H1 (cell line): ENCODE data around the gene FAF2. TPM values are rescaled to one million over a fixed set of nuclear protein-coding genes. Genes with fewer than 3 reads are reported as not detected.

ENCODE experiments used
- ATF2 ChIP-seq: IDR thresholded peaks from 2 replicates; pipeline ENCODE4 v1.6.1; 2012; ENCODE audit warnings: low read length, inconsistent platforms
- CBX5 ChIP-seq: fragments of 300-800, 300-1000 bp; sonication (generic); IDR thresholded peaks from 2 replicates; pipeline ENCODE4 v1.7.1; 2016; ENCODE audit warnings: antibody characterized with exemption, low read length, low read depth
- CEBPB ChIP-seq: IDR thresholded peaks from 2 replicates; pipeline ENCODE4 v1.6.1; 2012; ENCODE audit warnings: low read depth, low read length
- CREB1 ChIP-seq: IDR thresholded peaks from 2 replicates; pipeline ENCODE4 v1.6.1; 2012; ENCODE audit warnings: inconsistent platforms
- RAD21 ChIP-seq, 2 experiments: IDR thresholded peaks in 1 of 2; conservative IDR thresholded peaks in 1 of 2; 2 replicates each; pipeline ENCODE4 v1.6.1; 2011; ENCODE audit warnings: low read depth in 2 of 2, low read length in 2 of 2, improper control_type of control experiment in 1 of 2, inconsistent platforms in 1 of 2, mild to moderate bottlenecking in 1 of 2, moderate library complexity in 1 of 2
- RBBP5 ChIP-seq: IDR thresholded peaks from 2 replicates; pipeline ENCODE4 v1.7.1; 2012; ENCODE audit warnings: low read depth, mild to moderate bottlenecking, inconsistent platforms, low read length, moderate library complexity, borderline replicate concordance
- SAP30 ChIP-seq: fragments of 300-600 bp; sonication (generic); IDR thresholded peaks from 2 replicates; pipeline ENCODE4 v1.7.1; 2012; ENCODE audit warnings: low read length, moderate library complexity, mild to moderate bottlenecking, inconsistent platforms; ENCODE audit not compliant: insufficient read depth, insufficient replicate concordance
- SIRT6 ChIP-seq: IDR thresholded peaks from one replicate; pipeline ENCODE4 v1.7.1; 2012; ENCODE audit warnings: low read length, inconsistent platforms
- SP1 ChIP-seq: IDR thresholded peaks from 2 replicates; pipeline ENCODE4 v1.6.1; 2011; ENCODE audit warnings: low read depth, low read length
- TAF7 ChIP-seq: optimal IDR thresholded peaks from 2 replicates; pipeline ENCODE3; 2011; ENCODE audit warnings: low read depth, mild to moderate bottlenecking, inconsistent platforms, low read length, moderate library complexity, borderline replicate concordance
- YY1 ChIP-seq: IDR thresholded peaks from 2 replicates; pipeline ENCODE4 v1.6.1; 2011; ENCODE audit warnings: low read depth, mild to moderate bottlenecking, low read length
- polyA plus RNA-seq, 7 experiments: library from polyadenylated mRNA; depleted of rRNA in 3 of 7; stranded (reverse) in 5 of 7; unstranded in 2 of 7; fragments of >200 nt in 5 of 7; fragments of 200-250 nt in 2 of 7; gene quantifications; 1 replicate in 5 of 7; 2 replicates in 1 of 7; 4 replicates in 1 of 7; pipeline versions ENCODE4 v1.2.1 to v1.2.3, GENCODE V29; 2011 to 2013; ENCODE audit warnings: missing spikeins in 2 of 7, mixed read lengths in 2 of 7
- total RNA-seq: library from RNA; stranded (reverse); fragmentation: NEBNext Ultra II Directional; extraction: Animal tissue kit (Norgen Biotek cat#: 25700); gene quantifications from 2 replicates; pipeline ENCODE4 v1.2.1, GENCODE V29; 2021

The FAF2 gene
- total and polyA plus RNA-seq, 2 of the 8 experiments (the other 6 are each of a cell fraction or from before 2014, with no cell fraction given), result 20.8 to 35.8 TPM

- TF ChIP-seq SAP30, result peak; percentile 42
- TF ChIP-seq YY1, result peak; percentile 79
- no peak for TF ChIP-seq SIRT6
- TF ChIP-seq RBBP5, result no peak
- no peak for TF ChIP-seq CBX5
- peak; percentile 51 for TF ChIP-seq TAF7
- peak; percentile 95 for TF ChIP-seq CEBPB
- TF ChIP-seq SP1, result peak; percentile 72; the same call in 1 of the 2 replicates
- peak; percentile 99 for TF ChIP-seq CREB1
- TF ChIP-seq ATF2, result peak; percentile 99
- no peak for TF ChIP-seq RAD21 (IDR thresholded peaks at IDR 0.05 in 1 of 2, conservative IDR thresholded peaks at IDR 0.05 in 1 of 2; ENCODE audit: low read depth in 2 of 2, low read length in 2 of 2)
Measured at GRCh38 chr5:176537554-176538229, 89.5 kb downstream of the FAF2 start (continued).
